ENCODE data around the gene SKAP1. TPM values are rescaled to one million over a fixed set of nuclear protein-coding genes. Genes with fewer than 3 reads are reported as not detected.
A peak's percentile ranks its signal among the peaks of the same experiment; 100 is the strongest.
"Not testable (repeated sequence)": the region's sequence is repeated elsewhere in the genome, so short reads cannot be mapped to it uniquely, and the experiment has no call there.

The SKAP1 gene
- total and polyA plus RNA-seq, 4 donors = 1.4 to 4.9 (median 2.5) TPM

- Histone ChIP-seq H3K4me3 (no peak overlapping the region), H3K36me3 (ENCODE audit: control insufficient read depth in 4 of 4, insufficient read depth in 4 of 4, low read length in 4 of 4) (no peaks in the 10 kb centered on the region), H3K27me3 (ENCODE audit: control insufficient read depth in 3 of 3, insufficient read depth in 3 of 3, low read length in 2 of 3) (peaks cover 0 to 31% (median 9%) of the 10 kb centered on the region in 3 donors), H3K9me3 (ENCODE audit: control insufficient read depth in 4 of 4, insufficient read depth in 3 of 4, low read length in 3 of 4) (no peaks in the 10 kb centered on the region), H3K27ac (ENCODE audit: low read depth in 1 of 2, low read length in 1 of 2) (no peak overlapping the region), H3K4me1 (ENCODE audit: control insufficient read depth in 5 of 5, insufficient read depth in 5 of 5, low read length in 5 of 5) (peaks cover 0 to 37% (median 0%) of the 10 kb centered on the region in 5 donors), H3K9ac (ENCODE audit: insufficient read depth in 1 of 2, low read length in 2 of 2) (no peak overlapping the region)
- ATAC-seq (ENCODE audit: insufficient read depth, low FRiP score) = no peak
- peak in 1 of 3 donors; percentile 23 for DNase-seq
- no peak for TF ChIP-seq CTCF (IDR thresholded peaks at IDR 0.05; ENCODE audit: control extremely low read depth, extremely low read depth)
Observed at GRCh38 chr17:48427598-48427997, 2.4 kb downstream of the SKAP1 start.

- no peak for ATAC-seq (ENCODE audit: insufficient read depth, low FRiP score)
- TF ChIP-seq CTCF (IDR thresholded peaks at IDR 0.05; ENCODE audit: control extremely low read depth, extremely low read depth) = no peak
- Histone ChIP-seq H3K4me3 (no peak overlapping the region), H3K9ac (ENCODE audit: insufficient read depth in 1 of 2, low read length in 2 of 2) (peak overlapping the region in 1 of 2 donors; percentile 23), H3K27ac (ENCODE audit: low read depth in 1 of 2, low read length in 1 of 2) (no peak overlapping the region), H3K27me3 (ENCODE audit: control insufficient read depth in 3 of 3, insufficient read depth in 3 of 3, low read length in 2 of 3) (peaks cover 0 to 30% (median 8%) of the 10 kb centered on the region in 3 donors), H3K9me3 (ENCODE audit: control insufficient read depth in 4 of 4, insufficient read depth in 3 of 4, low read length in 3 of 4) (no peaks in the 10 kb centered on the region), H3K4me1 (ENCODE audit: control insufficient read depth in 5 of 5, insufficient read depth in 5 of 5, low read length in 5 of 5) (peaks cover 0 to 37% (median 0%) of the 10 kb centered on the region in 5 donors), H3K36me3 (ENCODE audit: control insufficient read depth in 4 of 4, insufficient read depth in 4 of 4, low read length in 4 of 4) (no peaks in the 10 kb centered on the region)
- WGBS, 2 donors = 72 to 83% methylated on average over 4 of the region's 4 CpGs
- peak in 2 of 3 donors; percentile 58 to 69 for DNase-seq
Observed at GRCh38 chr17:48426761-48427500, 3.1 kb downstream of the SKAP1 start.

GRCh38 chr17:48426019-48426665 is 3.9 kb downstream of the SKAP1 start:
- 56 to 72% methylated on average over 3 of the region's 3 CpGs for WGBS, 2 donors
- ATAC-seq (ENCODE audit: insufficient read depth, low FRiP score) (no peak), DNase-seq (peak in 1 of 3 donors; percentile 66)
- no peaks in the 10 kb centered on the region for H3K36me3 ChIP-seq (ENCODE audit: control insufficient read depth in 4 of 4, insufficient read depth in 4 of 4, low read length in 4 of 4)
- H3K4me3 ChIP-seq = no peak overlapping the region
- TF ChIP-seq CTCF (IDR thresholded peaks at IDR 0.05; ENCODE audit: control extremely low read depth, extremely low read depth) = no peak
- no peaks in the 10 kb centered on the region for H3K9me3 ChIP-seq (ENCODE audit: control insufficient read depth in 4 of 4, insufficient read depth in 3 of 4, low read length in 3 of 4)
- no peak overlapping the region for H3K9ac ChIP-seq (ENCODE audit: insufficient read depth in 1 of 2, low read length in 2 of 2)
- peaks cover 0 to 25% (median 6%) of the 10 kb centered on the region in 3 donors for H3K27me3 ChIP-seq (ENCODE audit: control insufficient read depth in 3 of 3, insufficient read depth in 3 of 3, low read length in 2 of 3)
- peaks cover 0 to 37% (median 0%) of the 10 kb centered on the region in 5 donors for H3K4me1 ChIP-seq (ENCODE audit: control insufficient read depth in 5 of 5, insufficient read depth in 5 of 5, low read length in 5 of 5)
- H3K27ac ChIP-seq (ENCODE audit: low read depth in 1 of 2, low read length in 1 of 2) = no peak overlapping the region

- H3K4me3 ChIP-seq; H3K9me3 ChIP-seq (ENCODE audit: control insufficient read depth in 4 of 4, insufficient read depth in 3 of 4, low read length in 3 of 4); H3K9ac ChIP-seq (ENCODE audit: insufficient read depth in 1 of 2, low read length in 2 of 2); H3K36me3 ChIP-seq (ENCODE audit: control insufficient read depth in 4 of 4, insufficient read depth in 4 of 4, low read length in 4 of 4); DNase-seq; H3K27ac ChIP-seq (ENCODE audit: low read depth in 1 of 2, low read length in 1 of 2); ATAC-seq (ENCODE audit: insufficient read depth, low FRiP score): not testable (repeated sequence)
- 89 to 92% methylated on average over 3 of the region's 3 CpGs for WGBS, 2 donors
- Histone ChIP-seq H3K4me1 (ENCODE audit: control insufficient read depth in 5 of 5, insufficient read depth in 5 of 5, low read length in 5 of 5) (peaks cover 0 to 16% (median 0%) of the 10 kb centered on the region in 5 donors), H3K27me3 (ENCODE audit: control insufficient read depth in 3 of 3, insufficient read depth in 3 of 3, low read length in 2 of 3) (peaks cover 0 to 16% (median 0%) of the 10 kb centered on the region in 3 donors)
Observed at GRCh38 chr17:48422060-48422459, 8.0 kb downstream of the SKAP1 start.
